H1 (cell line): ENCODE measurements around the gene ASAP3.
"Not testable (repeated sequence)": the region's sequence is repeated elsewhere in the genome, so short reads cannot be mapped to it uniquely, and the experiment has no call there.

ENCODE experiments used
- BCL11A ChIP-seq, 2 experiments: IDR thresholded peaks; one replicate each; pipeline ENCODE4 v1.6.1; 2011; ENCODE audit warnings: low read depth in 2 of 2, low read length in 2 of 2, mild to moderate bottlenecking in 2 of 2
- CTCF ChIP-seq, 3 experiments: IDR thresholded peaks; 1 replicate in 2 of 3; 2 replicates in 1 of 3; pipeline versions ENCODE4 v1.5.1 to v1.6.1; 2011; ENCODE audit warnings: low read length in 3 of 3, mild to moderate bottlenecking in 3 of 3, inconsistent platforms in 2 of 3, low read depth in 1 of 3, moderate library complexity in 1 of 3; ENCODE audit not compliant: insufficient read depth in 1 of 3; ENCODE audit errors: control extremely low read depth in 1 of 3
- EP300 ChIP-seq, 2 experiments: IDR thresholded peaks; 1 replicate in 1 of 2; 2 replicates in 1 of 2; pipeline ENCODE4 v1.6.1; 2011 to 2012; ENCODE audit warnings: low read depth in 2 of 2, low read length in 2 of 2, mild to moderate bottlenecking in 2 of 2, borderline replicate concordance in 1 of 2, inconsistent platforms in 1 of 2, moderate library complexity in 1 of 2
- HDAC2 ChIP-seq, 2 experiments: fragments of 300-600 bp in 1 of 2; sonication (generic) in 1 of 2; IDR thresholded peaks; 2 replicates each; pipeline ENCODE4 v1.6.1; 2011 to 2012; ENCODE audit warnings: low read depth in 2 of 2, low read length in 2 of 2, mild to moderate bottlenecking in 2 of 2, moderate library complexity in 2 of 2, borderline replicate concordance in 1 of 2, inconsistent platforms in 1 of 2
- JUN ChIP-seq: IDR thresholded peaks from 2 replicates; pipeline ENCODE4 v1.6.1; 2011; ENCODE audit warnings: low read depth, mild to moderate bottlenecking, improper control_type of control experiment, low read length
- MAX ChIP-seq: IDR thresholded peaks from 2 replicates; pipeline ENCODE4 v1.6.1; 2012; ENCODE audit warnings: inconsistent platforms
- POLR2A ChIP-seq, 2 experiments: IDR thresholded peaks; 1 replicate in 1 of 2; 2 replicates in 1 of 2; pipeline ENCODE4 v1.6.1; 2011; ENCODE audit warnings: low read depth in 2 of 2, low read length in 2 of 2, mild to moderate bottlenecking in 2 of 2; ENCODE audit errors: control extremely low read depth in 1 of 2
- POLR2AphosphoS5 ChIP-seq: IDR thresholded peaks from 2 replicates; pipeline ENCODE4 v1.6.1; 2011; ENCODE audit warnings: low read depth, low read length

GRCh38 chr1:23494836-23495235, 10.9 kb upstream of the ASAP3 start:
- not testable (repeated sequence) for TF ChIP-seq EP300 (IDR thresholded peaks at IDR 0.05; ENCODE audit: borderline replicate concordance in 1 of 2, low read depth in 2 of 2, low read length in 2 of 2); POLR2A (IDR thresholded peaks at IDR 0.05; ENCODE audit: control extremely low read depth in 1 of 2, low read depth in 2 of 2, low read length in 2 of 2); MAX; CTCF (IDR thresholded peaks at IDR 0.05; ENCODE audit: control extremely low read depth in 1 of 3, insufficient read depth in 1 of 3, low read depth in 1 of 3, low read length in 3 of 3); BCL11A (IDR thresholded peaks at IDR 0.05; ENCODE audit: low read depth in 2 of 2, low read length in 2 of 2); JUN; HDAC2 (IDR thresholded peaks at IDR 0.05; ENCODE audit: borderline replicate concordance in 1 of 2, low read depth in 2 of 2, low read length in 2 of 2); POLR2AphosphoS5
